ENCODE results near the gene PHTF2.
"Not testable (repeated sequence)": the region's sequence is repeated elsewhere in the genome, so short reads cannot be mapped to it uniquely, and the experiment has no call there.

Gene PHTF2

DNA sequence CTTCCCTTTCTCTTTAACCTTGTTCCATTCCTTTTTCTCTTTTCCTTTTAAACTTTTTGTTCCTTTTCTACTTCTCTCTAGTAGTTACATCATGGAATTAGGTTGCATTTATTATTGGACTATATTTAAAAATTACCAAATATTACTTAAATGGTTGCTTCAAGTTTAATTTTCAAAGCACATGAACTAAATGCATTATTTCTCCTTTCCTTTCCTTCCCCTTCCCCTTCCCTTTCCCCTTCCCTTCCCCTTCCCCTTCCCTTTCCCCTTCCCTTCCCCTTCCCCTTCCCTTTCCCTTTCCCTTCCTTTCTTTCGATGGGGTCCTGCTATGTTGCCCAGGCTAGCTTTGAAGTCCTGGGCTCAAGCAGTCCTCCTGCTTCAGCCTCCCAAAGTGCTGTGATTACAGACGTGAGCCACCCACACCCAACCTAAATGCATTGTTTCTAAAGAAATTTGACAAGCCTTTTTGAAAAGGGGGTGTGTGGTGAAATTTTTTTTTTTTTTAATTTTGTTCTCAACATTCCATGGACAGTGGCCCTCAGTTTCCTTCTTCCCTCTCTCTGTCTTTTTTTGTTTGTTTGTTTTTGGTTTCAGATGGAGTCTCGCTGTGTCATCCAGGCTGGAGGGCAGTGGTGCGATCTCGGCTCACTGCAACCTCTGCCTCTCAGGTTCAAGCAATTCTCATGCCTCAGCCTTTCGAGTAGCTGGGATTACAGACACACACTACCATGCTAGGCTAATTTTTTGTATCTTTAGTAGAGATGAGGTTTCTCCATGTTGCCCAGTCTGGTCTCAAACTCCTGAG is 31.6 kb upstream of the PHTF2 start:
- TF ChIP-seq POLR2A (IDR thresholded peaks at IDR 0.05; ENCODE audit: low read depth, low read length): no peak
- no peak for TF ChIP-seq POLR2AphosphoS5 (IDR thresholded peaks at IDR 0.05; ENCODE audit: low read depth, low read length)
- no peak for TF ChIP-seq SPI1 (IDR thresholded peaks at IDR 0.05; ENCODE audit: low read depth, low read length)
- TF ChIP-seq TAF1 (IDR thresholded peaks at IDR 0.05; ENCODE audit: low read depth, low read length): no peak
- TF ChIP-seq POU2F2 (IDR thresholded peaks at IDR 0.05; ENCODE audit: low read depth, low read length): no peak
- TF ChIP-seq PAX5 (IDR thresholded peaks at IDR 0.05; ENCODE audit: insufficient read depth, low read length, severe bottlenecking): no peak
- FAIRE-seq: no peak
- no peak for DNase-seq (ENCODE audit: insufficient read length, low spot score)

DNA sequence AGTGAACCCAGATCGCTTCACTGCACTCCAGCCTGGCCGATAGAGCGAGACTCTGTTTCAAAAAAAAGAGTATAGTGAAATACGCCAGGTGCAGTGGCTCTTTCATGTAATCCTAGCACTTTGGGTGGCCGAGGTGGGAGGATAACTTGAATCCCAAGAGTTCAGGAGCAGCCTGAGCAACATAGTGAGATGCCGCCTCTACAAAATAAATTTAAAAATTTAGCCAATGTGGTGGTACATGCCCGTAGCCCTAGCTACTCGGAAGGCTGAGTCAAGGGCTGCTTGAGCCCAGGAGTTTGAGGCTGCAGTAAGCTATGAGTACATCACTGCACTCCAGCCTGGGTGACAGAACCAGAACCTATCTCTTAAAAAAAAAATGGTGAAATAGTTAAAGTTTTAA is 28.3 kb upstream of the PHTF2 start:
- DNase-seq (ENCODE audit: insufficient read length, low spot score) (no peak), FAIRE-seq (no peak)
- TF ChIP-seq POU2F2 (IDR thresholded peaks at IDR 0.05; ENCODE audit: low read depth, low read length) (no peak), POLR2AphosphoS5 (IDR thresholded peaks at IDR 0.05; ENCODE audit: low read depth, low read length) (no peak), TAF1 (IDR thresholded peaks at IDR 0.05; ENCODE audit: low read depth, low read length) (no peak), SPI1 (IDR thresholded peaks at IDR 0.05; ENCODE audit: low read depth, low read length) (no peak), POLR2A (IDR thresholded peaks at IDR 0.05; ENCODE audit: low read depth, low read length) (no peak)

DNA sequence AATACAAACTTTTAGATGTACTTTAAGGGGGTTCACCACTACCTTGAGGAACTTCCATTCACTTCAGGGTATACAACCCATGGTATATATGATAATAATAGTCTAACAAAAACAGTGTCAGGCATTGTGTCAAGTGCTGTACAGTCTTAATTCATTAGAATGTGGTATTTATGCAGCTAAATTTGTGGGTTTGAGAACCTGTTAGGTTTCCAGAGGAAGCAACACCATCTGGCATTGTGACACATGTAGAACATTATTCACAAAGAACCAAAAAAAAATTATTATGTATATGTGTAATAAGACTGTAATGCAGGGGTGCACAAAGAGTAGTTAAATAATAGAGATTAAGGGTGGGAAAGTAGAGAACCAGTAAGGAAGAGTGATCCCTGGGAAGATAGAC is 26.7 kb upstream of the PHTF2 start:
- TF ChIP-seq TAF1 (IDR thresholded peaks at IDR 0.05; ENCODE audit: low read depth, low read length) (no peak), SPI1 (IDR thresholded peaks at IDR 0.05; ENCODE audit: low read depth, low read length) (no peak), PAX5 (IDR thresholded peaks at IDR 0.05; ENCODE audit: insufficient read depth, low read length, severe bottlenecking) (no peak), POLR2AphosphoS5 (IDR thresholded peaks at IDR 0.05; ENCODE audit: low read depth, low read length) (no peak), POU2F2 (IDR thresholded peaks at IDR 0.05; ENCODE audit: low read depth, low read length) (no peak), POLR2A (IDR thresholded peaks at IDR 0.05; ENCODE audit: low read depth, low read length) (no peak)
- DNase-seq (ENCODE audit: insufficient read length, low spot score) (no peak), FAIRE-seq (no peak)

DNA sequence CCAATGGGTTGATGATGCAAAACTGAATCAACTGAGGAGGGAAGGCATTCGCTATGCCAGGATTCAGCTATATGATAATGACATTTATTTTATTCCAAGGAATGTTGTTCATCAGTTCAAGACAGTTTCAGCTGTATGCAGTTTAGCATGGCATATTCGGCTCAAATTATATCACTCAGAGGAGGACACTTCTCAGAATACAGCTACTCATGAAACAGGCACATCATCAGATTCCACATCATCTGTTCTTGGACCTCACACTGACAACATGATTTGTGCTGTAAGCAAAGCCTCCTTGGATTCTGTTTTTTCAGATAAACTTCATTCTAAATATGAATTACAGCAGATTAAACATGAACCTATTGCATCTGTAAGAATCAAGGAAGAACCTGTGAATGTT is 20.0 kb upstream of the PHTF2 start:
- no peak for FAIRE-seq
- DNase-seq (ENCODE audit: insufficient read length, low spot score): no peak
- TF ChIP-seq TAF1 (IDR thresholded peaks at IDR 0.05; ENCODE audit: low read depth, low read length) (no peak), POLR2A (IDR thresholded peaks at IDR 0.05; ENCODE audit: low read depth, low read length) (no peak), SPI1 (IDR thresholded peaks at IDR 0.05; ENCODE audit: low read depth, low read length) (no peak), POU2F2 (IDR thresholded peaks at IDR 0.05; ENCODE audit: low read depth, low read length) (no peak), POLR2AphosphoS5 (IDR thresholded peaks at IDR 0.05; ENCODE audit: low read depth, low read length) (no peak), PAX5 (IDR thresholded peaks at IDR 0.05; ENCODE audit: insufficient read depth, low read length, severe bottlenecking) (no peak)

DNA sequence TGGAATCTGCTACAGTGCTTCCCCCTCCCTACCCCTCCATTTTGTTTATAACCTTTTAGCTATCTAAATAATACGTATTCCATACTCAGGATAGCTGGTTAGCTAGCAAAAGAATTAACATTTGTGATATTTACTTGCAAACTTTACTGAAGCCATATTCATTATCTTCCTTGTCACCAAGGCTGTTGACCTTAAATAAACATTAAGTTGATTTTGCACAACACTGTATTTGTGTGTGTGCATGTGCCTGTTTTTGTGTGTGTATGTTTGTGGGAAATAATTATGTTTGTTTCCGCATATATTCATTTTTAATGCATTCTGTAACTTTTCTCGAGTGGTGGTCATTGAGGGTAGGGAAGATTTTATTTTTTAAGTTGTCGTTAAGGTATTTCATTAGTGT is 16.2 kb upstream of the PHTF2 start:
- DNase-seq (ENCODE audit: insufficient read length, low spot score) (no peak), FAIRE-seq (peak; percentile 48)
- no peak for TF ChIP-seq POU2F2 (IDR thresholded peaks at IDR 0.05; ENCODE audit: low read depth, low read length)
- TF ChIP-seq POLR2AphosphoS5 (IDR thresholded peaks at IDR 0.05; ENCODE audit: low read depth, low read length): no peak

DNA sequence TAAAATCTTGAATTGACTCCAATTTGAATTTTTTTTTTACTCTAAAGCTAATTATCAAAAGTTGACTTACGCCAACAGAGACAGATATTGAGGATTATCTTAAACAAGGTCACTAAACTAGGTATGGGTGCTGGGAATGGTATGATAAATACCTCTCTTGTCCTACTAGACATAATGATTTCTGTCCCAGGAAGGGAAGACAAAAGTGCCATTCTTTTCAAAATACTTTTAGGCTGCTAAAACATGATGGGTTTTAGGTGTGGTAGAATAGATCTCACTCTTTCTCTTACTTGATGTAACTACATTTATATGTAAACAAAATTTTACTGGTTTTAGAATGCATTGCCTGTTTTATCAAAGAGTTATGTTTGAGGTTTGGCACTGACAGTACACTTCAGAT is 15.5 kb upstream of the PHTF2 start:
- TF ChIP-seq TAF1 (IDR thresholded peaks at IDR 0.05; ENCODE audit: low read depth, low read length) (no peak), PAX5 (IDR thresholded peaks at IDR 0.05; ENCODE audit: insufficient read depth, low read length, severe bottlenecking) (no peak), POLR2AphosphoS5 (IDR thresholded peaks at IDR 0.05; ENCODE audit: low read depth, low read length) (no peak), POU2F2 (IDR thresholded peaks at IDR 0.05; ENCODE audit: low read depth, low read length) (no peak), POLR2A (IDR thresholded peaks at IDR 0.05; ENCODE audit: low read depth, low read length) (no peak), SPI1 (IDR thresholded peaks at IDR 0.05; ENCODE audit: low read depth, low read length) (no peak)
- no peak for FAIRE-seq
- no peak for DNase-seq (ENCODE audit: insufficient read length, low spot score)

DNA sequence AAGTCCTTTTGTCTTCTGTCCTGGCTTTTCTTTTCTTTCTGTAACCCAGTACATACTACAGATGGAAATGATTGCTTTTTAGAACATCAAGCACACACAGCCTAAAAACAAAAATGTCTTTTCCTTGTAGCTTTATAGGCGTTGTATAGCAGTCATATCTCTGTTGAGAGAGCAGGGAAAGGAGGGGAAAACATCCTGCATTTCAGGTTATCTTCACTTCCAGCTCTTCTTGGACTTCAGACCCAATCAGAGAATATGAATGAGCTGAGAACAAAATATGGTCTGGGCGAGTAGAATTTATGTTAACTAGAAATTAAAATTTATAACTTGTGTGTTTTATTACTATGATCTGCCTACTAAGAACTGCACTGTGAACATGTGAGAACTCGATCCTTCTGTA is 15.0 kb upstream of the PHTF2 start:
- TF ChIP-seq POLR2AphosphoS5 (IDR thresholded peaks at IDR 0.05; ENCODE audit: low read depth, low read length) (no peak), PAX5 (IDR thresholded peaks at IDR 0.05; ENCODE audit: insufficient read depth, low read length, severe bottlenecking) (no peak), POLR2A (IDR thresholded peaks at IDR 0.05; ENCODE audit: low read depth, low read length) (no peak), TAF1 (IDR thresholded peaks at IDR 0.05; ENCODE audit: low read depth, low read length) (no peak), POU2F2 (IDR thresholded peaks at IDR 0.05; ENCODE audit: low read depth, low read length) (no peak), SPI1 (IDR thresholded peaks at IDR 0.05; ENCODE audit: low read depth, low read length) (no peak)
- FAIRE-seq: no peak
- DNase-seq (ENCODE audit: insufficient read length, low spot score): no peak

DNA sequence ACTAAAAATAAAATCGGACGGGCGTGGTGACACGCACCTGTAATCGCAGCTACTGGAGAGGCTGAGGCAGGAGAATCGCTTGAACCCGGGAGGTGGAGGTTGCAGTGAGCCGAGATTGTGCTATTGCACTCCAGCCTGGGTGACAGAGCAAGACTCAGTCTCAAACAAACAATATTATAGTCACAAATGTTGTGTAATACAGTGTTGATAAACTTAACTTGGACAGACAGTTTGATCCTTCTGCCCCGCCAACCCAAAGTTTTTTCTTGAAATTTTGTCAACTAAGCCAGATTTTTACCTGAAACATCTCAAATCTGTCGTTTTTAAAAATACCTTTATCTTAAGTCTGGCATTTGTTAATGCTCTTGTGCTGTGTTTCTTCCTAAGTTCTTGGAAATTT is 14.1 kb upstream of the PHTF2 start:
- not testable (repeated sequence) for FAIRE-seq; DNase-seq (ENCODE audit: insufficient read length, low spot score)

DNA sequence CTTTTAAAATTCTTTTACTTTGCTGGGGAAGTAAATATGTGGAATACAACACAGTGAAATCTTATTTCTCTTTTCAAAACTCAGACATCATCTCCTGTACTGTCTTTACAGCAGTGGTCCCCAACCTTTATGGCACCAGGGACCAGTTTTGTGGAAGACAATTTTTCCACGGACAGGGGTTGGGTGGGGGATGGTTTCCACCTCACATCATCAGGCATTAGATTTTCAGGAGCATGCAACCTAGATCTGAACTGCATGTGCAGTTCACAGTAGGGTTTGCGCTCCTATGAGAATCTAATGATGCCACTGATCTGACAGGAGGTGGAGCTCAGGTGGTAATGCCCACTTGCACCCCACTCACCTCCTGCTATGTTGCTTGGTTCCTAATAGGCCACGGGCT is 12.6 kb upstream of the PHTF2 start:
- FAIRE-seq (no peak), DNase-seq (ENCODE audit: insufficient read length, low spot score) (no peak)
- TF ChIP-seq SPI1 (IDR thresholded peaks at IDR 0.05; ENCODE audit: low read depth, low read length): no peak

DNA sequence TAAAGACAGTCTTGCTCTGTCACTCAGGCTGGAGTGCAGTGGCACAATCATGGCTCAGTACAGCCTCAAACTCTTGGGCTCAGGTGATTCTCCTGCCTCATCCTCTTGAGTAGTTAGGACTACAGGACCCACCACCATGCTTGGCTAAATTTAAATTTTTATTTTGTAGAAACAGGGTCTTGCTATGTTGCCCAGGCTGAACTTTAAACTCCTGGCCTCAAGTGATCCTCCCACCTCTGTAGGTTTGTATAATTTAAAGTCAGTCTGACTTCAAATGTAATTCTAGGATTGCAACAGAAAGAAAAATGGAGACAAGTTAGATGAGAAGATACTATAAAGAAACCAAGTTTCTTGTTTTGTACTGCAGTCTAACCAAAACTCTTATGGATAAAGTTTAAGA is 11.8 kb upstream of the PHTF2 start:
- FAIRE-seq (no peak), DNase-seq (ENCODE audit: insufficient read length, low spot score) (no peak)
- TF ChIP-seq POU2F2 (IDR thresholded peaks at IDR 0.05; ENCODE audit: low read depth, low read length) (no peak), SPI1 (IDR thresholded peaks at IDR 0.05; ENCODE audit: low read depth, low read length) (no peak)

DNA sequence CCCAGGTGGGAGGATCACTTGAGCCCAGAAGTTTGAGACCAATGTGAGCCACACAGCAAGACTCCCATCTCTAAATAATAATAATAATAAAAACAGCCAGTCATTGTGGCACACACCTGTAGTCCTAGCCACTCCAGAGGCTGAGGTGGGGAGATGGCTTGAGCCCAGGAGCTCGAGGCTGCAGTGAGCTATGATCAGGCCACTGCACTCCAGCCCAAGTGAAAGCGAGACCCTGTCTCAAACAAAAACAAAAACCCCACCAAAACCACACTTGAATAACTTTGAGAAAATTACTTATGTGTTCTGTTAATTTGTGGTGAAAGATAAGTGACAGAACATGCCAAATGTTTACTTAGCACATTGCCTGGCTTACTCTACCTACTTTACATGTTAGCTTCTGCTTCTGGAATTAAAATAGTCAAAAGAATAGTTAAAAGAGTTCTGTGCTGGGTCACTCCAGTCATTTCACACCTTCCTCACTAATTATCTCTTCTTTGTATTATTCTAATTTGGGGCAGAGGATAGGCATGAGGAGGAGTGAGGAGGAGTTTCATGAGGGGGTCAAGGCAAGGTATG is 10.2 kb upstream of the PHTF2 start:
- DNase-seq (ENCODE audit: insufficient read length, low spot score) (no peak), FAIRE-seq (no peak)
- TF ChIP-seq TAF1 (IDR thresholded peaks at IDR 0.05; ENCODE audit: low read depth, low read length) (no peak), POU2F2 (IDR thresholded peaks at IDR 0.05; ENCODE audit: low read depth, low read length) (no peak), SPI1 (IDR thresholded peaks at IDR 0.05; ENCODE audit: low read depth, low read length) (no peak), POLR2A (IDR thresholded peaks at IDR 0.05; ENCODE audit: low read depth, low read length) (no peak), POLR2AphosphoS5 (IDR thresholded peaks at IDR 0.05; ENCODE audit: low read depth, low read length) (no peak), PAX5 (IDR thresholded peaks at IDR 0.05; ENCODE audit: insufficient read depth, low read length, severe bottlenecking) (no peak)

Data from GM12891 (cell line).